HCT116 (cell line): ENCODE results near the gene GALNT16. TPM values are rescaled to one million over a fixed set of nuclear protein-coding genes. Genes with fewer than 3 reads are reported as not detected.
"Not testable (repeated sequence)": the region's sequence is repeated elsewhere in the genome, so short reads cannot be mapped to it uniquely, and the experiment has no call there.

Source experiments
- ATAC-seq: fragments of 200-7000 bp; cut with Tn5 transposase; 2 replicates; pipeline ENCODE4 v1.9.1; 2020; ENCODE audit warnings: mild to moderate bottlenecking, moderate library complexity
- BruUV-seq: library from RNA; stranded (reverse); fragments of 400-500 nt; replicated peaks from 2 replicates; lab custom pipeline; 2021; lab: Mats Ljungman, UMichigan
- CTCF ChIA-PET: fragments of 300-600 bp; sonication (Branson Sonifier 250); formaldehyde crosslinking; loops from one replicate; lab custom pipeline; 2021; ENCODE audit warnings: antibody characterized with exemption; lab: Charles Lee
- POLR2A ChIA-PET: fragments of 300-600, 350-600 bp; sonication (Branson Sonifier 250); formaldehyde crosslinking; loops from one replicate; lab custom pipeline; 2021; ENCODE audit warnings: antibody characterized with exemption; lab: Charles Lee
- RAD21 ChIA-PET, 2 experiments: fragments of 300-600 bp; sonication (Branson Sonifier 250); formaldehyde crosslinking; loops; one replicate each; lab custom pipeline; 2023; ENCODE audit warnings: low total read pairs in 2 of 2; ENCODE audit not compliant: uncharacterized antibody in 2 of 2, unreplicated experiment in 2 of 2, low non-redundant PET in 1 of 2; lab: Charles Lee
- DNase-seq: peaks from one replicate; pipeline ENCODE4 v3.0.0-alpha.2; 2010; ENCODE audit warnings: low read depth, low spot score
- H2AFZ ChIP-seq: fragments of 200-600 bp; shearing (Covaris generic), sonication (generic); 2 replicates; pipeline ENCODE4 v1.6.1; 2017; ENCODE audit warnings: low read depth, mixed run types, mixed read lengths, antibody characterized with exemption, low read length; ENCODE audit not compliant: poor library complexity, severe bottlenecking
- H3K27ac ChIP-seq: 2 replicates; pipeline ENCODE4 v1.5.1; 2012; ENCODE audit warnings: low read depth, low read length
- H3K27me3 ChIP-seq: fragments of 200-600 bp; sonication (generic); 2 replicates; pipeline ENCODE4 v1.6.1; 2016; ENCODE audit warnings: mixed run types, low read length, mixed read lengths; ENCODE audit not compliant: insufficient read depth
- H3K36me3 ChIP-seq, 2 experiments: fragments of 200-500 bp in 1 of 2; fragments of 200-600 bp in 1 of 2; sonication (Bioruptor generic) in 1 of 2; sonication (generic) in 1 of 2; 2 replicates each; pipeline versions ENCODE4 v1.5.1 to v1.6.1; 2014 to 2016; ENCODE audit warnings: low read length in 2 of 2, inconsistent platforms in 1 of 2, mixed read lengths in 1 of 2, mixed run types in 1 of 2; ENCODE audit not compliant: insufficient read depth in 2 of 2, control insufficient read depth in 1 of 2
- H3K4me1 ChIP-seq, 2 experiments: fragments of 200-600 bp in 1 of 2; sonication (generic) in 1 of 2; 2 replicates each; pipeline versions ENCODE4 v1.5.1 to v1.6.1; 2012 to 2017; ENCODE audit warnings: low read length in 2 of 2, inconsistent platforms in 1 of 2, mild to moderate bottlenecking in 1 of 2, mixed read lengths in 1 of 2, mixed run types in 1 of 2, moderate library complexity in 1 of 2; ENCODE audit not compliant: insufficient read depth in 2 of 2, control insufficient read depth in 1 of 2
- H3K4me2 ChIP-seq: fragments of 200-600 bp; sonication (generic); 2 replicates; pipeline ENCODE4 v1.6.1; 2017; ENCODE audit warnings: mixed run types, low read length, mixed read lengths
- H3K4me3 ChIP-seq, 2 experiments: fragments of 200-600 bp in 1 of 2; sonication (generic) in 1 of 2; replicated peaks in 1 of 2; 2 replicates each; pipeline ENCODE4 v1.5.1; 2011 to 2016; ENCODE audit warnings: low read length in 2 of 2, control low read depth in 1 of 2, low read depth in 1 of 2, mild to moderate bottlenecking in 1 of 2, mixed read lengths in 1 of 2, mixed run types in 1 of 2
- H3K79me2 ChIP-seq: fragments of 200-600 bp; sonication (generic); 2 replicates; pipeline ENCODE4 v1.6.1; 2017; ENCODE audit warnings: mild to moderate bottlenecking, mixed run types, low read length, moderate library complexity, mixed read lengths; ENCODE audit not compliant: insufficient read depth
- H3K9ac ChIP-seq: fragments of 200-600 bp; sonication (generic); 2 replicates; pipeline ENCODE4 v1.6.1; 2016; ENCODE audit warnings: low read length, mixed read lengths
- H3K9me2 ChIP-seq: fragments of 200-600 bp; sonication (generic), shearing (Covaris generic); 2 replicates; pipeline ENCODE4 v1.6.1; 2017; ENCODE audit warnings: mixed run types, mild to moderate bottlenecking, moderate library complexity; ENCODE audit not compliant: insufficient read depth
- H3K9me3 ChIP-seq, 2 experiments: fragments of 200-500 bp in 1 of 2; fragments of 200-600 bp in 1 of 2; sonication (Bioruptor generic) in 1 of 2; sonication (generic) in 1 of 2; 2 replicates each; pipeline ENCODE4 v1.6.1; 2014 to 2017; ENCODE audit warnings: low read length in 2 of 2, mixed read lengths in 2 of 2, inconsistent platforms in 1 of 2, low read depth in 1 of 2, mild to moderate bottlenecking in 1 of 2, mixed run types in 1 of 2, moderate library complexity in 1 of 2; ENCODE audit not compliant: control insufficient read depth in 1 of 2, insufficient read depth in 1 of 2
- H4K20me1 ChIP-seq: fragments of 200-600 bp; sonication (generic), shearing (Covaris generic); 2 replicates; pipeline ENCODE4 v1.6.1; 2017; ENCODE audit warnings: mixed run types, mild to moderate bottlenecking, moderate library complexity; ENCODE audit not compliant: insufficient read depth
- JUND ChIP-seq: IDR thresholded peaks from 2 replicates; pipeline ENCODE4 v1.6.1; 2012
- SIN3A ChIP-seq: IDR thresholded peaks from 2 replicates; pipeline ENCODE4 v1.6.1; 2012; ENCODE audit warnings: low read depth
- SP1 ChIP-seq: IDR thresholded peaks from 2 replicates; pipeline ENCODE4 v1.6.1; 2012; ENCODE audit warnings: low read depth
- intact Hi-C: fragments of 100-400 bp; cut with micrococcal nuclease; formaldehyde crosslinking; loops from 2 replicates; pipeline ENCODE4 v1.10.0; 2022
- total RNA-seq: library from RNA; stranded (reverse); gene quantifications from one replicate; pipeline ENCODE4 v1.2.1, GENCODE V29; 2021; ENCODE audit not compliant: unreplicated experiment
- TF ChIP-seq, protein P1 (sequence below): IDR thresholded peaks from 2 replicates; pipeline ENCODE4 v1.6.1; 2012

Gene GALNT16
- total RNA-seq, 1 experiment from 2014 or later = 0.32 TPM

DNA sequence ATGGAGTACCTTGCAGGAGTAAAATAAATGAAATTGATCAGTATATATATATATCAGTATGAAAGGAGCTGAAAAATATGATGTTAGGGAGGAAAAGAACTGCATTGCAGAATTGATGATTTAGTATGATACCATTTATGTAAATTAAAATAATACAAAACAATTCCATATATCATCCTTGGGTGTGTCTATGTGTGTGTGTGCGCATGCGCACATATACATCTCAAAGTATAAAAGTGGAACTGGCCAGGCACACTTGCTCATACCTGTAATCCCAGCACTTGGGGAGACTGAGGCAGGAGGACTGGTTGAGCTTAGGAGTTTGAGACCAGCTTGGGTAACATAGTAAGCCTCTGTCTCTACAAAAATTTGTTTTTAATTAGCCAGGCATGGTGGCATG lies 15.4 kb downstream of the GALNT16 start:
- Histone ChIP-seq H3K4me1 (no peaks in the 10 kb centered on the region), H3K4me3 (no peak overlapping the region), H3K27me3 (no peaks in the 10 kb centered on the region), H3K4me2 (no peak overlapping the region), H3K9me2 (no peaks in the 10 kb centered on the region), H3K9ac (no peak overlapping the region), H3K27ac (no peak overlapping the region), H3K9me3 (no peaks in the 10 kb centered on the region), H4K20me1 (no peaks in the 10 kb centered on the region), H2AFZ (no peak overlapping the region), H3K79me2 (no peaks in the 10 kb centered on the region)
- RAD21 ChIA-PET = no interaction called here
- no TSS peak for BruUV-seq
- DNase-seq (no peak), ATAC-seq (no peak)
- intact Hi-C loops = no loop called here
- TF ChIP-seq, protein P1, sequence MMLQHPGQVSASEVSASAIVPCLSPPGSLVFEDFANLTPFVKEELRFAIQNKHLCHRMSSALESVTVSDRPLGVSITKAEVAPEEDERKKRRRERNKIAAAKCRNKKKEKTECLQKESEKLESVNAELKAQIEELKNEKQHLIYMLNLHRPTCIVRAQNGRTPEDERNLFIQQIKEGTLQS = no peak
- TF ChIP-seq JUND (no peak), SP1 (no peak), SIN3A (no peak)
- TF ChIP-seq, all 23 proteins: peak for 0
- ChIA-PET CTCF (interaction anchor here (1.0 kb wide), 1 partner anchor 14 kb away, joined by 3 read pairs; no protein-coding TSS in a partner anchor), POLR2A (no interaction called here)
- no peaks in the 10 kb centered on the region for H3K36me3 ChIP-seq

- H3K36me3 ChIP-seq, H3K27me3 ChIP-seq, ATAC-seq, RAD21 ChIA-PET, H4K20me1 ChIP-seq, H3K79me2 ChIP-seq, H3K4me1 ChIP-seq, H3K4me2 ChIP-seq, CTCF ChIA-PET, H3K9me2 ChIP-seq, DNase-seq, H3K4me3 ChIP-seq, H3K9me3 ChIP-seq, POLR2A ChIA-PET, H3K27ac ChIP-seq, H3K9ac ChIP-seq, intact Hi-C loops, H2AFZ ChIP-seq, BruUV-seq: not testable (repeated sequence)
Measured at GRCh38 chr14:69277356-69277755, 17.4 kb downstream of the GALNT16 start.
